Measurements from ENCODE around the gene DEPDC4. TPM values are rescaled to one million over a fixed set of nuclear protein-coding genes. Genes with fewer than 3 reads are reported as not detected.
"Not testable (repeated sequence)": the region's sequence is repeated elsewhere in the genome, so short reads cannot be mapped to it uniquely, and the experiment has no call there.

Gene DEPDC4
- total RNA-seq, 1 experiment from 2014 or later, result 2.0 TPM

GRCh38 chr12:100265107-100265506 lies 1.8 kb downstream of the DEPDC4 start:
- not testable (repeated sequence) for DNase-seq (ENCODE audit: low read depth)

- no peak for DNase-seq (ENCODE audit: low read depth)
These were observed 3.7 kb downstream of the DEPDC4 start for GRCh38 chr12:100263131-100263530.

- no peak for DNase-seq (ENCODE audit: low read depth)
These were observed 8.8 kb downstream of the DEPDC4 start for GRCh38 chr12:100258127-100258526.

GRCh38 chr12:100254876-100255275 lies 12.0 kb downstream of the DEPDC4 start:
- DNase-seq (ENCODE audit: low read depth), result no peak

- no peak for DNase-seq (ENCODE audit: low read depth)
These were observed 13.4 kb downstream of the DEPDC4 start for GRCh38 chr12:100253437-100253836.

GRCh38 chr12:100251917-100252316 lies 15.0 kb downstream of the DEPDC4 start:
- DNase-seq (ENCODE audit: low read depth), result no peak

GRCh38 chr12:100249941-100250340 lies 16.9 kb downstream of the DEPDC4 start:
- no peak for DNase-seq (ENCODE audit: low read depth)

GRCh38 chr12:100248886-100249285 lies 18.0 kb downstream of the DEPDC4 start:
- DNase-seq (ENCODE audit: low read depth), result peak; percentile 13

- DNase-seq (ENCODE audit: low read depth), result no peak
These were observed 19.1 kb downstream of the DEPDC4 start for GRCh38 chr12:100247765-100248164.

- DNase-seq (ENCODE audit: low read depth), result no peak
These were observed 23.7 kb downstream of the DEPDC4 start for GRCh38 chr12:100243137-100243536.

- no peak for DNase-seq (ENCODE audit: low read depth)
These were observed 27.3 kb downstream of the DEPDC4 start for GRCh38 chr12:100239589-100239988.

GRCh38 chr12:100238801-100239200 lies 28.1 kb downstream of the DEPDC4 start:
- DNase-seq (ENCODE audit: low read depth), result no peak

GRCh38 chr12:100234591-100235304 lies 32.1 kb downstream of the DEPDC4 start:
- DNase-seq (ENCODE audit: low read depth), result peak; percentile 60

- DNase-seq (ENCODE audit: low read depth), result peak; percentile 72
These were observed 32.7 kb downstream of the DEPDC4 start for GRCh38 chr12:100234166-100234565.

- DNase-seq (ENCODE audit: low read depth), result not testable (repeated sequence)
These were observed 35.0 kb downstream of the DEPDC4 start for GRCh38 chr12:100231873-100232272.

GRCh38 chr12:100229876-100230275 lies 37.0 kb downstream of the DEPDC4 start:
- no peak for DNase-seq (ENCODE audit: low read depth)

- DNase-seq (ENCODE audit: low read depth), result peak; percentile 14
These were observed 37.7 kb downstream of the DEPDC4 start for GRCh38 chr12:100229036-100229635.

GRCh38 chr12:100225491-100225890 lies 41.4 kb downstream of the DEPDC4 start:
- DNase-seq (ENCODE audit: low read depth), result no peak

GRCh38 chr12:100222173-100222572 lies 44.7 kb downstream of the DEPDC4 start:
- DNase-seq (ENCODE audit: low read depth), result not testable (repeated sequence)

- no peak for DNase-seq (ENCODE audit: low read depth)
These were observed 45.4 kb downstream of the DEPDC4 start for GRCh38 chr12:100221523-100221922.

- no peak for DNase-seq (ENCODE audit: low read depth)
These were observed 47.4 kb downstream of the DEPDC4 start for GRCh38 chr12:100219328-100220109.

GRCh38 chr12:100216337-100216736 lies 50.5 kb downstream of the DEPDC4 start:
- no peak for DNase-seq (ENCODE audit: low read depth)

Data from LHCN-M2 (cell line).